Measurements from ENCODE around the gene PBRM1. TPM values are rescaled to one million over a fixed set of nuclear protein-coding genes. Genes with fewer than 3 reads are reported as not detected.

PBRM1 gene
- total RNA-seq, 4 donors from 2014 or later, result 89.4 to 118 (median 114) TPM

DNA sequence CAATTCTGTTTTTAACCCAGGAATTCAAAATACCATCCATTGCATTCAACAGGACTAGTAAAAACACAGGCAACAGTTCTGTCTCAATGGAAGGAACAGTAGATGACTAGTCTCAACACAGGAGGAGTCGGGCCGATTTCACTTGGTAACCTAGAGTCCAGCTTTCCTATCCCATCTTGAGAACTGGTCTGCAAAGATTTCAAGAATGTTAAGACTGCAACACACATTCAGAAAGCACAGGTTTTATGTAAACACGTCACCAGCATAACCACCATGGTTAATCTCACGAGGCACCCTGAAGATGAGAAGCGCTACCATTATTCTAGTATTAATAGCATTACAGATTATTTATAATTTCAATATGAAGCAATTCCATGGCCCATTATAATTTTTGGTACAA, 127.3 kb downstream of the PBRM1 start:
- DNase-seq (ENCODE audit: low spot score) (no peak), ATAC-seq (ENCODE audit: low FRiP score) (no peak)
- TF ChIP-seq, protein P1, sequence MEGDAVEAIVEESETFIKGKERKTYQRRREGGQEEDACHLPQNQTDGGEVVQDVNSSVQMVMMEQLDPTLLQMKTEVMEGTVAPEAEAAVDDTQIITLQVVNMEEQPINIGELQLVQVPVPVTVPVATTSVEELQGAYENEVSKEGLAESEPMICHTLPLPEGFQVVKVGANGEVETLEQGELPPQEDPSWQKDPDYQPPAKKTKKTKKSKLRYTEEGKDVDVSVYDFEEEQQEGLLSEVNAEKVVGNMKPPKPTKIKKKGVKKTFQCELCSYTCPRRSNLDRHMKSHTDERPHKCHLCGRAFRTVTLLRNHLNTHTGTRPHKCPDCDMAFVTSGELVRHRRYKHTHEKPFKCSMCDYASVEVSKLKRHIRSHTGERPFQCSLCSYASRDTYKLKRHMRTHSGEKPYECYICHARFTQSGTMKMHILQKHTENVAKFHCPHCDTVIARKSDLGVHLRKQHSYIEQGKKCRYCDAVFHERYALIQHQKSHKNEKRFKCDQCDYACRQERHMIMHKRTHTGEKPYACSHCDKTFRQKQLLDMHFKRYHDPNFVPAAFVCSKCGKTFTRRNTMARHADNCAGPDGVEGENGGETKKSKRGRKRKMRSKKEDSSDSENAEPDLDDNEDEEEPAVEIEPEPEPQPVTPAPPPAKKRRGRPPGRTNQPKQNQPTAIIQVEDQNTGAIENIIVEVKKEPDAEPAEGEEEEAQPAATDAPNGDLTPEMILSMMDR (IDR thresholded peaks at IDR 0.05), result no peak

DNA sequence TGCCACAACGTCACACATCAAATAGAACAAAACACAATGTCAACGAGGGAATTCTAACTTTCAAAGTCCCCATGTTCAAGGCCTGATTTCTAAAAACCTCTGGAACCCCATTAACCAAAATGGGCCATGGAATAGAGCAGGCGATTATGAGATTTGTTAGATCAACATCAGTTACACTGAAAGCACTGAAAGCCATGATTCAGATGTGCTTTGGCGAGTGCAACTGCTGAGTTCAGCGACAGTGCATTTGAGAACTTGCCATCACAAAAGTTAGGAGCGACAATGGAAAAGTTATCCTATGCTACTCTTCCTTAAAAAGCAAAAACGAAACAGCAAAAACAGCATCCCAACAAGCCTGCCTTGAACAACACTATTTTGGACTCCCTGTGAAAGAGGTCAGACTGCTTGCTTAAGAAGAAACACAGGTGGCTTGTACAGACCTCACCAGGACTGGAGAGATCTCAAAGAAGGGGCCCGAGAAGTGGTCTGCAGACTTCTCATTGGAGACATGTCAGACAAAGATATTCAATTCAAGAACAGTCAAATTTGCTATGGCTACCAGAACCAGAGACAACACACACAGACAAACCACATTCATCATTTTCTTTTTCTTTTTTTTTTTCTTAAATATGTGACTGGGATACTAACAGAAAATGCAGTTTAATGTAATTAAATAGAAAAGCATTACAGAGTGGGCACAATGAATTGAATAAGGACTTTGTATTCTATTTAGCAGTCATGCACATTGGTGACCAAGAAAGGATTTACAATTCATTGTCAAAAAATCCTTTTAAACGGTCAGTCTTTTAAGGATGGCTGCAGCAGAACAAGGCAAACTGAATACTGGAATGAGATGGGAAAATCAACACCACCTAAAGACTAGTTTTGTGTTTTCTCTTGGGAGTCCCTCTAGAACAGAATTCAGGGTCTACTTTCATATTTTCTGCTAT, 128.4 kb downstream of the PBRM1 start:
- ATAC-seq (ENCODE audit: low FRiP score), result no peak

DNA sequence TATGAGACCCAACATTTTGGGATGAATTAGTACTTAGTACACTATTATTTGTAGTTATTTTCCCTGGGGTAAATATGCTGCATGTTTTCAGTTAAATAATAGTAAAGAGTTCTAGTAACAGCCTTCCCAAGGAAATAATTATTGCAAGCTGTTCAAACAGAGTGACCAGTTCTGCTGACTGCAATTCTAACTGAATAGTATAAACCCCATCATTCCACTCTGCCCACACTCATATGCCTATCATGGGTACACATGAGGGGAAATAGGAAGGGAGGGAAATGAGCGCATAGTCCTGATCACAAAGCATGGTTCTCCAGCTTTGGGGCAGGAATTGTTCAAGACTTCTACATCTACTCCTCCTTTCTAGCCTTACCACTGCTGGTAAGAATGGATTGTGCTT, 130.7 kb downstream of the PBRM1 start:
- ATAC-seq (ENCODE audit: low FRiP score) (no peak), DNase-seq (ENCODE audit: low spot score) (no peak)
- TF ChIP-seq, protein P1 (IDR thresholded peaks at IDR 0.05), result no peak

More for the DNA sequence above, 128.4 kb downstream of the PBRM1 start:
- no peak for DNase-seq (ENCODE audit: low spot score)
- TF ChIP-seq, protein P1 (IDR thresholded peaks at IDR 0.05), result no peak

DNA sequence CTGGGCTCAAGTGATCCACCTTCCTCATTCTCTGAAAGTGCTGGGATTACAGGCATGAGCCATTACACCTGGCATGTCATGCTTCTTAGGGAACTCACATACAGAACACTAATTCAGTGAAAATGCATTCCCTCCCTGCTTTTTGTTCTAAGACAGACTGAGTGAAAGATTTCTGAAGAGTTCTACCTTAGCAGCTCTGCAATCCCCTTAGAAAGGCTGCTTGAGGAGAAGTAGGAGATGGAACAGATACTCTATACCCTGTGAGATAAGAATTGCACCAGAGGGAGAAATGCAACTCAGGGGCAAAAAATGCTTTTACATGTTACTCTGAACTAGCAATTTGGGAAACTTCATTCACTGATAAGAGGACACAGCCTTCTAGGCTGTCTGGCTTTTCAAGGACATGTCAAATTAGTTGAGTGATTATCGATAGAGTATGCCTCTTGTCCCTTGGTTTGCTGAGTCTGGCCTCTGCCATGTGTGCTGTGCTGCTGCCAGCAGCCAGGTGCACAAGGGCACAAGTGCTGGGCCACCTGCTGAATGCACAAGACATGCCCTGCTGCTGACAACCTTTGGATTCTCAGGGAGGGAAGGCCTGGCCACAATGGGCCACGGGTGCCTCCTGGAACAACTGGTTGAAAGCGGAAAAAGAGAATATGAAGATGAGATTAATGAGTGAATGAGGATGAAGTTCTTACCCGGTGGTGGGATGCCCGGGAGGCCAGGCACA, 131.5 kb downstream of the PBRM1 start:
- TF ChIP-seq, protein P1 (IDR thresholded peaks at IDR 0.05), result no peak
- DNase-seq (ENCODE audit: low spot score) (no peak), ATAC-seq (ENCODE audit: low FRiP score) (no peak)

DNA sequence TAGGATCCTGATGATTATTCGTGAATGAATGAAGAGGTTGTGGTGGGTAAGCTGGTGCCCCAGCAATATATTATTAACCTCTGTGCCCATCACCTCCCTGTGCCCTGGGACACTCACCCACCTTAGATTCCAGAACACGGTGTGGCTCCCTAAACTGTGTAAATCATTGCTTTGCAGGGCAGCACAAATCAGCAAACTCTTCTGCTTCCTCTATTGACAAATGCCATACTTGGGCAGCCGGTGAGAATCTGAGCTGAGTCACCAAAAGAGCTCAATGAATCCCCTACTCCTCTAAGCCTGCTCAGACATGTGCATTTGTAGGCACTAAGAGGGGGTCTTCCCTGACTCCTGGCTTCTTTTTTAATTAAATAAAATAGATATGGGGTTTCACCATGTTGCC, 133.6 kb downstream of the PBRM1 start:
- ATAC-seq (ENCODE audit: low FRiP score), result no peak

DNA sequence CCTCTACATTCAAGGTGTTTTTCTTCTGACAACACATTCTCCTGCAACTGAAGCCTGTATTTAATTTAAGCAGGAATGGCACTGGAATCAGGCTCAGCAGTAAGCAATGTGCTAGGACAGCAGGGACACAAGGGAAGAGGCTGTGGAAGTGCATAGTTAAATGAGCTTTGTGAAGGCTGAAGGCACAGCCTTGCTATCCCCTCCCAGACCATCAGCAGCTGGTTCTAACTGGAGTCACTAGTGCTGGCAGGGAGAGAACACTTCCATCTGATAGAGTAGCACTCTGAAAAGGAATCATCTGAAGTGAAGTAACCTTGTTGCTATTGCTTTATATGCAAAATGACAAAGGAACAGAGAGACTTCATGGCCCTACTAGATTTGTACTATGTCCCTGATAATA, 134.6 kb downstream of the PBRM1 start:
- TF ChIP-seq, protein P1 (IDR thresholded peaks at IDR 0.05), result no peak
- ATAC-seq (ENCODE audit: low FRiP score), result no peak
- no peak for DNase-seq (ENCODE audit: low spot score)

More for the DNA sequence above, 133.6 kb downstream of the PBRM1 start:
- TF ChIP-seq, protein P1 (IDR thresholded peaks at IDR 0.05), result no peak
- no peak for DNase-seq (ENCODE audit: low spot score)

Data from omental fat pad (tissue), 4 donors.